GM13977 (cell line): ENCODE data around the gene ANGPTL2.

ENCODE experiments used
- DNase-seq: peaks from one replicate; pipeline ENCODE4 v3.0.0; 2012; ENCODE audit warnings: low spot score
- in situ Hi-C: fragments of 300-500 bp; cut with MboI; formaldehyde crosslinking; loops from one replicate; pipeline ENCODE4 v1.12.0; 2022; ENCODE audit warnings: low sequenced_read_pairs, low pct_unique_long_range_greater_than_20kb, mixed read lengths, inconsistent platforms; ENCODE audit not compliant: unreplicated experiment
- TF ChIP-seq, protein P1 (sequence below): IDR thresholded peaks from 2 replicates; pipeline ENCODE4 v1.5.1; 2012; ENCODE audit warnings: mild to moderate bottlenecking, control low read depth; ENCODE audit not compliant: insufficient read depth; ENCODE audit errors: extremely low read depth, missing control alignments

The ANGPTL2 gene

DNA sequence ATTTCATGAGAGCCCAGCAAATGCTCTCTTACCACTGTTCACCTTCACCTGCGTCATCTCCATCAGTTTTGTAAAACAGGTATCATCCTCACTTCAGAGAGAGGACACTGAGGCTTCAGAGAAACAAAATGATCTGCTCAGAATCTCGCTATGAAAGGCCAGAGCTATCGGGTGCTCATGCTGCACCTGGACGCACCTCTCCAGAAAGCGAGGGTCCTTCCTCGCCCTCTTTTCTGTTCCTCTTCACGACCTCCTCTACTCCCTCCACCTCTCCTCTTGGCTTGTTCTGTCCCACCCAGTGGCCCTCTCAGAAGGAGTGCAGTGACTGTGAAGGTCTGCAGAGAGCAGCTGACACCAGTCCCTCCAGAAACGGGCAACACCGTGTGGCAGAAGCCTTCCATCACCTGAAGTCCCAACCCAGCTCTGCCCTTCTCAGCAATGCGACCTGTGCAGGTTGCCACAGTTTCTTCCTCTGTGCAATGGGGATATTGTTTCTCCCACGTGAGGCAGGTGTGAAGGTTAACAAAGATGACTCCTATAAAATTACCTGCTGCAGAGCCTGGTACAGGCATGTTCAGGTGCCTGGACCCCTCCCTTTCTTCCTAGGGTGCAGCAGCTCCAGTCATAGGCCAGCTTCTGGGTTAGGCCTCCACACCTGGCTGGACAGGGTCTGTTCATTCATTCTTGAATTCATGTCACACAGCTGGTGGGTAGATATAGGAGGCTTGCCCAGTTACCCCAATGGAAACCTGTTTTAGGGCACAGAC lies 45.3 kb upstream of the ANGPTL2 start:
- DNase-seq = no peak
- in situ Hi-C loops = no loop called here
- TF ChIP-seq, protein P1, sequence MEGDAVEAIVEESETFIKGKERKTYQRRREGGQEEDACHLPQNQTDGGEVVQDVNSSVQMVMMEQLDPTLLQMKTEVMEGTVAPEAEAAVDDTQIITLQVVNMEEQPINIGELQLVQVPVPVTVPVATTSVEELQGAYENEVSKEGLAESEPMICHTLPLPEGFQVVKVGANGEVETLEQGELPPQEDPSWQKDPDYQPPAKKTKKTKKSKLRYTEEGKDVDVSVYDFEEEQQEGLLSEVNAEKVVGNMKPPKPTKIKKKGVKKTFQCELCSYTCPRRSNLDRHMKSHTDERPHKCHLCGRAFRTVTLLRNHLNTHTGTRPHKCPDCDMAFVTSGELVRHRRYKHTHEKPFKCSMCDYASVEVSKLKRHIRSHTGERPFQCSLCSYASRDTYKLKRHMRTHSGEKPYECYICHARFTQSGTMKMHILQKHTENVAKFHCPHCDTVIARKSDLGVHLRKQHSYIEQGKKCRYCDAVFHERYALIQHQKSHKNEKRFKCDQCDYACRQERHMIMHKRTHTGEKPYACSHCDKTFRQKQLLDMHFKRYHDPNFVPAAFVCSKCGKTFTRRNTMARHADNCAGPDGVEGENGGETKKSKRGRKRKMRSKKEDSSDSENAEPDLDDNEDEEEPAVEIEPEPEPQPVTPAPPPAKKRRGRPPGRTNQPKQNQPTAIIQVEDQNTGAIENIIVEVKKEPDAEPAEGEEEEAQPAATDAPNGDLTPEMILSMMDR = no peak

DNA sequence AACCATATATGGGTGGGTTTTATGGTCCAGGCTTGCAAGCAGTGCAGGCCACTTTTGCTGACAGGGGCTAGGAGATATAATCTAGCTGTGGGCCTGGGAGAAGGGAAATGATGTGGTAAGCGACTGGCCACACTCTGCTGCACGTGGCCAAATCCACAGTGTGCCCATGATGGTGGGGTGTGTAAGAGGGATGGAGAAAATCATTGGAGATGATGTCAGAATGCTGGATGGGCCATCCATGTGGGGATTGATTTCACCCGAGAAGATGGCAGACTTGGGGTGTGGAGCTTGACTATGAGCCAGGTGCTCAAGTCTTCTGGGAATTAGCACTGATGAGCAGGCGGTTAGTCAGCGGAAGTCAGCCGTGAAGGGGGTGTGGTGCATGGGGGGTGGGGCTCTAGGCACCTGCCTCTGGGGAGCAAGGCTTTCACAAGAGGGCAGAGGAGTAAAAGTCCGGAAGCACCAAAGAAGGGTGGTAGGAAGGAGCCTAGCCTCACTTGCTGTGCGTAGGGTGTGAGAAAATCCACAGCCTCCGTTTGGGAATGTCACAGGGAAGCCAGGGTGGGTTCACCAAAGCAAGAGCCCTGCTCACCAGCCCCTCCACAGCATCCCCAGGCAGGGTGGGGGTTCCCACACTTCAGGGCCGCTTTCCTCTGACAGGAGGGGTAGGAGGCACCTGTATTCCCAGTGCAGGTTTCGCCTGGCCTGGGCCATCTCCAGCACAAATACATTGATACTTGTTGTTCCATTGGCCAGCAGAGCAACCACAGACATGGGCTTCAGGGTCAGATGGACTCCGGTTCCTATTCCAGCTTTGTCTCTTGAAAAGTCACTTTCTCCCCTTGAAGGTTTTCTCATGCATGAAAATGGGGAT lies 44.5 kb upstream of the ANGPTL2 start:
- in situ Hi-C loops = no loop called here
- peak; percentile 65 for DNase-seq
- TF ChIP-seq, protein P1 = no peak

DNA sequence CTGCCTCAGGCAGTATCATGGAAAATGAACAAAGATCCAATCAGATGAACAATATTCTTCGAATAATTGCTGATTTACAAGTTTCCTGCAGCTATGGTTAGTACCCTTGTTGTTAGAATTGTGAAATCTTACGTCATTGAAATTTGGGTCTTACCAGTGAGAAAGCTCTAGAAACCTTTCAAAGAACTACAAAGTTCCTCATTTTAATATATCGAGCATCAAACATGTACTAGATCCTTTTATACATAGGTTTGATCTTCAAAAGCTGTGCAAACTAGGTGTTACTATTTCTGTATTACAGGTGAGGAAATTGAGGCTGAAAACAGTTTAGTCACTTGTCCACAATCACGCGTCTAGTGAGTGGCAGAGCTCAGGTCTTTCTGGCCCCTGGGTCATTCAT lies 43.7 kb upstream of the ANGPTL2 start:
- TF ChIP-seq, protein P1 = no peak
- DNase-seq = no peak
- in situ Hi-C loops = no loop called here

DNA sequence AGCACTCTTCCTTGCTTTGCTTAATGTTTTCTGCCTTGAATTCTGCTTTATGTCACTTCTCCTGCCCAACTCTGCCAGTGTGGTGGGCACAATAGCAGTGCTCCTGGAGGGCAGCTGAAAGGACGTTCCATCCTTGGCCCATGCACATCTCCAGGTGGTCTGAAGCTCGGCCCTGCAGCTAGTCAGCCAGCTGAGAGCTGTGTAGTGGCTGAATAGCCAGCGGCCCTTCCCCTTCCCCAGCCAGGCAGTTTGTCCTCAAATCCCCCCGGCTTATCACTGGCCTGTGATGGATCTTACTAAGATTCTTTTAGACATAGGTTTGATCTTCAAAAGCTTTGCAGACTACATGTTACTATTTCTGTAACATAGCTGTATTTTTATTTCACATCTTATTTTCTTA lies 42.7 kb upstream of the ANGPTL2 start:
- DNase-seq = no peak
- in situ Hi-C loops = no loop called here
- TF ChIP-seq, protein P1 = no peak

DNA sequence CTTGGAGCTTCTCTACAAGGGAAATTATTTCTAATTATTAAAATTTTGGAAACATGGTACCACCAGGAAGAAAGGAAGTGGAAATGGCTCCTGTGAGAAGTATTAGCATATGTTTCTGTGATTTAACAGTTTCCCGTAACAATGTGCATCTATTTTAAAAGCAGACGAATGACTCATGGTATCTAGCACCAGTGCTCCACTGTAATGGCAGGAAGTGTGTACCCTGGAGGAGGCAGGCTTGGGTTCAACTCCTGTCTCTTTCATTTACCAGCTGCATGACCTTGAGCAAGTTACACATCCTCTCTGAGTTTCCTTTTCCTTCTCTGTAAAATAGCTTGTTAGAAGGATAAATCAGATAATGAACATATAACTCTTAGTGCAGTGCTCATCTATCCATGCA lies 41.0 kb upstream of the ANGPTL2 start:
- no peak for DNase-seq
- TF ChIP-seq, protein P1 = no peak
- in situ Hi-C loops = no loop called here

DNA sequence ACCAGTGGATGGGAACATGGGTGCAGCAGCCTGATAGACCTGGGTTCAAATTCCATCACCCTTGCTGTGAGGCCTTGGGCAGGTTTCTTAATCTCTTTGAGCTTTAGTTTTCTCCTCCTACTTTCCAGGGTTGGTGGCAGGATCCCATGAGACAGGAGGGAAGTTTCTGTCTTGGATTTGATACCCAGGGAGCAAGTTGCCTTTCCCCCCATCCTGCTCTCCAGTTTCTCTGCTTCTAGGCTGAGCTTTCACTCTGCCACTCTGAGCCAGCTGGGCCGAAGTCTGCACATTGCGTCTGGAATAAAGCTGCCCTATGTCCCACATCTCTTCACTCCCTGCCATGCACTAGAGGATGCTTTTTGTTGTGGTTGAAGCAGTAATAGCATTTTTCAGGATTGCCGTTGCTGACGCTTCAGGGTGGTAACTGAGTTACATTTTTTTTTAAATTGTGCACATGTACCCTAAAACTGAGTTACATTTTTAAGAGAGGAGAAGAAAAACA lies 40.5 kb upstream of the ANGPTL2 start:
- DNase-seq = no peak
- in situ Hi-C loops = no loop called here
- TF ChIP-seq, protein P1 = no peak
